GM21786 (cell line): ENCODE results near the gene CTSD.
"Not testable (repeated sequence)": the region's sequence is repeated elsewhere in the genome, so short reads cannot be mapped to it uniquely, and the experiment has no call there.

Source experiments
- ATAC-seq: cut with Tn5 transposase; IDR thresholded peaks from one replicate; pipeline ENCODE4 v1.9.1; 2021; ENCODE audit not compliant: unreplicated experiment

Gene CTSD

GRCh38 chr11:1763796-1764661 is at the start of gene CTSD:
Gene CTSD (minus strand): TSS chr11:1763927. CDS start chr11:1763859, 68 bp downstream.
- ATAC-seq = peak; percentile 75

- ATAC-seq = not testable (repeated sequence)
These were observed 49.6 kb upstream of the CTSD start for GRCh38 chr11:1813356-1813755.

GRCh38 chr11:1812801-1813200 is 49.1 kb upstream of the CTSD start:
- ATAC-seq = no peak

GRCh38 chr11:1812274-1812673 is 48.5 kb upstream of the CTSD start:
- no peak for ATAC-seq

GRCh38 chr11:1810761-1811160 is 47.0 kb upstream of the CTSD start:
- no peak for ATAC-seq

GRCh38 chr11:1807264-1807995 is 43.7 kb upstream of the CTSD start:
- ATAC-seq = no peak

- no peak for ATAC-seq
These were observed 41.8 kb upstream of the CTSD start for GRCh38 chr11:1805525-1805924.

- ATAC-seq = not testable (repeated sequence)
These were observed 40.2 kb upstream of the CTSD start for GRCh38 chr11:1803835-1804519.

- no peak for ATAC-seq
These were observed 39.5 kb upstream of the CTSD start for GRCh38 chr11:1803246-1803645.

- no peak for ATAC-seq
These were observed 33.8 kb upstream of the CTSD start for GRCh38 chr11:1797391-1798125.

GRCh38 chr11:1796413-1797011 is 32.8 kb upstream of the CTSD start:
- no peak for ATAC-seq

- no peak for ATAC-seq
These were observed 29.4 kb upstream of the CTSD start for GRCh38 chr11:1793081-1793480.

- no peak for ATAC-seq
These were observed 28.7 kb upstream of the CTSD start for GRCh38 chr11:1792461-1792860.

- no peak for ATAC-seq
These were observed 28.2 kb upstream of the CTSD start for GRCh38 chr11:1791912-1792311.

- ATAC-seq = no peak
These were observed 22.7 kb upstream of the CTSD start for GRCh38 chr11:1786466-1786865.

GRCh38 chr11:1785749-1786413 is 22.2 kb upstream of the CTSD start:
- no peak for ATAC-seq

GRCh38 chr11:1784761-1785650 is 21.3 kb upstream of the CTSD start:
- no peak for ATAC-seq

GRCh38 chr11:1783725-1784529 is 20.2 kb upstream of the CTSD start:
- no peak for ATAC-seq
